Transverse colon (tissue), 3 donors: ENCODE data around the gene KIDINS220.
A peak's percentile ranks its signal among the peaks of the same experiment; 100 is the strongest.

Experiments used
- EP300 ChIP-seq: sonication (generic); formaldehyde crosslinking; IDR thresholded peaks from one replicate; pipeline ENCODE4 v1.6.1; 2017; ENCODE audit warnings: antibody characterized with exemption, low read depth
- POLR2A ChIP-seq: fragments of 450-650 bp; IDR thresholded peaks from one replicate; pipeline ENCODE4 v1.6.1; 2016; ENCODE audit warnings: antibody characterized with exemption, mild to moderate bottlenecking, moderate library complexity
- TF ChIP-seq, protein P1 (sequence below), 5 experiments: fragments of 200-600 bp in 3 of 5; fragments of 450-650 bp in 2 of 5; sonication (generic) in 3 of 5; IDR thresholded peaks; 1 replicate in 2 of 5; 2 replicates in 3 of 5; pipeline ENCODE4 v1.5.1; 2016 to 2017; ENCODE audit warnings: antibody characterized with exemption in 5 of 5, inconsistent platforms in 3 of 5, mild to moderate bottlenecking in 2 of 5, moderate library complexity in 1 of 5

DNA sequence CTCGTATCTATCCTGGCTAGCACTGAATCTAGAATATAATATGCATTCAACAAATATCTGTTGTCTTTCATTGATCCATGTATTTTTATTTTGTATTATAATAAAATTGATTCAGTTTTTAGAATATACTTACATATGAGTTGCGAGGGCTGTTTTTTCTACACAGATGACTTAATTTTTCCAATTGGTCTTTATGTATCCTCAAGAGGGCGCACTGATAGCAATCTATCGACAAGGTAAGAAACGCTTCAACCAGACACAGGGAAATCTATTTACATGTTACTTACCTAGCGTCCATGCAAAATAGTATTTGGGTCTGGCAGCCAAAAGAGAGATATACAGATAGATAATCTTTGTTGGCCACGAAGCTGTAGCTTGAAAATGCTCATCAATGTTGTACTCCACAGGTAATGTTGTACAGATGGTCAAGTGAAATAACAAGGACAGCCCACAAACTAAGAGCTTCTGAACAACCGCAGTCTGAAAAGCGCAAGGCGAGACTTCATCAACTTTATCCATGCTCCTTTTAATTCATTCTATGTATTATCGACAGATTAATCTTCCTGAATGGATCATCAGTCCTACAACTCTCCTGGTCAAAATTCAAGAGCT lies 35.5 kb upstream of the KIDINS220 start:
- TF ChIP-seq, protein P1, sequence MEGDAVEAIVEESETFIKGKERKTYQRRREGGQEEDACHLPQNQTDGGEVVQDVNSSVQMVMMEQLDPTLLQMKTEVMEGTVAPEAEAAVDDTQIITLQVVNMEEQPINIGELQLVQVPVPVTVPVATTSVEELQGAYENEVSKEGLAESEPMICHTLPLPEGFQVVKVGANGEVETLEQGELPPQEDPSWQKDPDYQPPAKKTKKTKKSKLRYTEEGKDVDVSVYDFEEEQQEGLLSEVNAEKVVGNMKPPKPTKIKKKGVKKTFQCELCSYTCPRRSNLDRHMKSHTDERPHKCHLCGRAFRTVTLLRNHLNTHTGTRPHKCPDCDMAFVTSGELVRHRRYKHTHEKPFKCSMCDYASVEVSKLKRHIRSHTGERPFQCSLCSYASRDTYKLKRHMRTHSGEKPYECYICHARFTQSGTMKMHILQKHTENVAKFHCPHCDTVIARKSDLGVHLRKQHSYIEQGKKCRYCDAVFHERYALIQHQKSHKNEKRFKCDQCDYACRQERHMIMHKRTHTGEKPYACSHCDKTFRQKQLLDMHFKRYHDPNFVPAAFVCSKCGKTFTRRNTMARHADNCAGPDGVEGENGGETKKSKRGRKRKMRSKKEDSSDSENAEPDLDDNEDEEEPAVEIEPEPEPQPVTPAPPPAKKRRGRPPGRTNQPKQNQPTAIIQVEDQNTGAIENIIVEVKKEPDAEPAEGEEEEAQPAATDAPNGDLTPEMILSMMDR (IDR thresholded peaks at IDR 0.05), result peak; percentile 49 to 62 (median 57)
- TF ChIP-seq POLR2A (no peak), EP300 (no peak)
